T47D (cell line): ENCODE data around the gene PTPRO.

Source experiments
- DNase-seq, 2 experiments: peaks; one replicate each; pipeline versions ENCODE4 v3.0.0 to v3.0.0-alpha.2; 2011 to 2012; ENCODE audit warnings: low read depth in 1 of 2, low spot score in 1 of 2
- JUND ChIP-seq: IDR thresholded peaks from 2 replicates; pipeline ENCODE4 v1.6.1; 2012; ENCODE audit warnings: low read depth
- in situ Hi-C: cut with HindIII; loops from 2 replicates; pipeline ENCODE4 v1.10.0; 2016; ENCODE audit warnings: low sequenced_read_pairs, low pct_unique_long_range_greater_than_20kb

The PTPRO gene

GRCh38 chr12:15644700-15645099 lies 322.4 kb downstream of the PTPRO start:
- in situ Hi-C loops = no loop called here
- DNase-seq = no peak
- no peak for TF ChIP-seq JUND

GRCh38 chr12:15646581-15646980 lies 324.3 kb downstream of the PTPRO start:
- DNase-seq = no peak
- no peak for TF ChIP-seq JUND
- in situ Hi-C loops = no loop called here
